LNCaP clone FGC (cell line): ENCODE measurements around the gene TUT4.

Experiments used
- DNase-seq: peaks from one replicate; pipeline ENCODE4 v3.0.0-alpha.2; 2011; ENCODE audit warnings: low read depth
- H3K4me3 ChIP-seq: 2 replicates; pipeline ENCODE4 v1.5.1; 2011; ENCODE audit warnings: mild to moderate bottlenecking, low read depth, low read length, control low read depth
- CTCF ChIP-seq: IDR thresholded peaks from 2 replicates; pipeline ENCODE4 v1.5.1; 2012; ENCODE audit warnings: mild to moderate bottlenecking; ENCODE audit not compliant: control insufficient read depth, insufficient read depth; ENCODE audit errors: extremely low read depth

Gene TUT4

DNA sequence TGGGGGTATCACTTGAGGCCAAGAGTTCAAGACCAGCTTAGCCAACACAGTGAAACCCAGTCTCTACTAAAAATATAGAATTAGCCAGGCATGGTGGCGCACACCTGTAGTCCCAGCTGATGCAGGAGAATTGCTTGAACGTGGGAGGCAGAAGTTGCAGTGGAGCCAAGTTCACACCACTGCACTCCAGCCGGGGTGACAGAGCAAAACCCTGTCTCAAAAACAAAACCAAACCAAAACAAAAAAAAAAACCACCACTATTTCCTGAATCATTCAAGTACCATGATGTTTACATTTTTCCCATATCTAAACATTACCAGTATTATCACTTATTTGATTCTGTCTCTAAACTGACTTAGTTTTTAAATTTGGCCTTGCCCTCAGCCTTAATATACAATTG, 29.5 kb downstream of the TUT4 start:
- no peak overlapping the region for H3K4me3 ChIP-seq
- TF ChIP-seq CTCF, result no peak
- no peak for DNase-seq

DNA sequence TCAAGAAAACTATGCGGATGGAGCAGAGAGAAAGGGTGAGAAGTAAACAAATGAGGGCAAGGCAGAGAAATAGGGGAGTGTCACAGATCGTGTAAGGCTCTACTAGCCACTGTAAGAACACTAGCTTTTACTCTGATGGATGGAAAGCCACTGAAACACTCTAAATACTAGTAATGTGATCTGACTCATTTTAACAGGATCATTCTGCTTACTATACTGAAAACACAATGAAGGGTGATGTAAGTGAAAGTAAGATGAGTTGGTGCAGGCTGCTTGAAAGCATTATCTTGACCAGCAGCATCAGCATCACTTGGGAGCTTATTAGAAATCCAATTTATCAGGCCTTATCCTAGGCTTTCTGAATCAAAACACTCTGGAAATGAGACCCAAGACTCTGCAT, 32.7 kb downstream of the TUT4 start:
- TF ChIP-seq CTCF, result no peak
- no peak for DNase-seq
- H3K4me3 ChIP-seq, result no peak overlapping the region

GRCh38 chr1:52518962-52519361, 33.9 kb downstream of the TUT4 start:
- no peak for DNase-seq
- no peak overlapping the region for H3K4me3 ChIP-seq
- no peak for TF ChIP-seq CTCF

- no peak for DNase-seq
- no peak overlapping the region for H3K4me3 ChIP-seq
- no peak for TF ChIP-seq CTCF
Measured at GRCh38 chr1:52511851-52512615, 40.9 kb downstream of the TUT4 start.

- no peak overlapping the region for H3K4me3 ChIP-seq
- no peak for TF ChIP-seq CTCF
- no peak for DNase-seq
Measured at GRCh38 chr1:52511439-52511838, 41.5 kb downstream of the TUT4 start.

- no peak for DNase-seq
- H3K4me3 ChIP-seq, result no peak overlapping the region
- TF ChIP-seq CTCF, result no peak
Measured at GRCh38 chr1:52506920-52507546, 45.9 kb downstream of the TUT4 start.

DNA sequence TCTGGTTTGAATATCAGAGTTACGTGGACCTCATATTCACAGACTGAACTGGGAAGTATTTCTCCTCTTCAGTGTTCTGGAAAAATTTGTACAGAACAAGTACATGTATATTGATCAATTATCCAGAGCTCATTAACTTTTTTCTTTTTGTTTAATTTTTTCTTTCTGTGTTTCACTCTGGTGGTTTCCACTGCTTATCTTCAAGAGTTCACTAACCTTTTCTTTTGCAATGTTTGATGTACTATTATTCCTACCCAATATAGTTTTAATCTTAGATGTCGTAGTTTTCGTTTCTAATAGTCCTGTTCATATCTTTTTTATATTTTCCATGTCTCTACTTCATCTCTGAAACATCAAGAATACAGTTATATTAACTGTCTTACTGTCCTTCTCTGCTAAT, 46.5 kb downstream of the TUT4 start:
- no peak for TF ChIP-seq CTCF
- no peak for DNase-seq
- H3K4me3 ChIP-seq, result no peak overlapping the region
